ENCODE results near the gene IL34.

The IL34 gene

GRCh38 chr16:70689970-70690891 lies 43.9 kb downstream of the IL34 start:
- no peak for DNase-seq

- no peak for DNase-seq
Measured at GRCh38 chr16:70691223-70692129, 45.1 kb downstream of the IL34 start.

GRCh38 chr16:70692130-70692872 lies 45.9 kb downstream of the IL34 start:
- DNase-seq: no peak

- DNase-seq: no peak
Measured at GRCh38 chr16:70692873-70693671, 46.7 kb downstream of the IL34 start.

GRCh38 chr16:70694088-70694867 lies 47.9 kb downstream of the IL34 start:
- DNase-seq: no peak

GRCh38 chr16:70694868-70695218 lies 48.5 kb downstream of the IL34 start:
- DNase-seq: no peak

- no peak for DNase-seq
Measured at GRCh38 chr16:70695331-70696070, 49.1 kb downstream of the IL34 start.

- no peak for DNase-seq
Measured at GRCh38 chr16:70696355-70696754, 50.0 kb downstream of the IL34 start.

GRCh38 chr16:70696952-70697593 lies 50.7 kb downstream of the IL34 start:
- DNase-seq: no peak

GRCh38 chr16:70697594-70698170 lies 51.3 kb downstream of the IL34 start:
- no peak for DNase-seq

- no peak for DNase-seq
Measured at GRCh38 chr16:70698901-70699300, 52.5 kb downstream of the IL34 start.

GRCh38 chr16:70699696-70700095 lies 53.3 kb downstream of the IL34 start:
- no peak for DNase-seq

- no peak for DNase-seq
Measured at GRCh38 chr16:70700101-70701020, 54.0 kb downstream of the IL34 start.

GRCh38 chr16:70701036-70701435 lies 54.7 kb downstream of the IL34 start:
- DNase-seq: no peak

GRCh38 chr16:70701596-70701995 lies 55.2 kb downstream of the IL34 start:
- no peak for DNase-seq

- no peak for DNase-seq
Measured at GRCh38 chr16:70701998-70702397, 55.6 kb downstream of the IL34 start.

GRCh38 chr16:70702624-70703023 lies 56.3 kb downstream of the IL34 start:
- DNase-seq: no peak

GRCh38 chr16:70703041-70703834 lies 56.9 kb downstream of the IL34 start:
- no peak for DNase-seq
